Trophoblast cell (in vitro differentiated cells and primary cell): ENCODE measurements around the gene TBPL1.
"Not testable (repeated sequence)": the region's sequence is repeated elsewhere in the genome, so short reads cannot be mapped to it uniquely, and the experiment has no call there.

Experiments used
- DNase-seq, 2 donors: peaks; one replicate each; pipeline ENCODE4 v3.0.0-alpha.2; 2016
- H2AFZ ChIP-seq: 2 replicates; pipeline ENCODE4 v1.6.1; 2013; ENCODE audit warnings: low read length, moderate library complexity, mild to moderate bottlenecking; ENCODE audit not compliant: insufficient read depth, poor library complexity
- H2AK5ac ChIP-seq: 2 replicates; pipeline ENCODE4 v1.6.1; 2013; ENCODE audit warnings: mild to moderate bottlenecking, low read length
- H2BK120ac ChIP-seq: 2 replicates; pipeline ENCODE4 v1.6.1; 2013; ENCODE audit warnings: low read length, mild to moderate bottlenecking, moderate library complexity; ENCODE audit not compliant: insufficient read depth, poor library complexity
- H2BK12ac ChIP-seq: 2 replicates; pipeline ENCODE4 v1.6.1; 2013; ENCODE audit warnings: mild to moderate bottlenecking, low read length, moderate library complexity
- H2BK5ac ChIP-seq: 2 replicates; pipeline ENCODE4 v1.6.1; 2013; ENCODE audit warnings: low read length, low read depth, moderate library complexity, mild to moderate bottlenecking; ENCODE audit not compliant: poor library complexity
- H3K14ac ChIP-seq: 2 replicates; pipeline ENCODE4 v1.6.1; 2013; ENCODE audit warnings: mild to moderate bottlenecking, low read length
- H3K18ac ChIP-seq: 2 replicates; pipeline ENCODE4 v1.6.1; 2013; ENCODE audit warnings: mild to moderate bottlenecking, low read length
- H3K23ac ChIP-seq: 2 replicates; pipeline ENCODE4 v1.6.1; 2013; ENCODE audit warnings: low read length
- H3K27ac ChIP-seq: 2 replicates; pipeline ENCODE4 v1.5.1; 2013; ENCODE audit warnings: low read depth, mild to moderate bottlenecking, inconsistent platforms, low read length, moderate library complexity
- H3K27me3 ChIP-seq: 2 replicates; pipeline ENCODE4 v1.6.1; 2013; ENCODE audit warnings: inconsistent platforms, mild to moderate bottlenecking, low read length, moderate library complexity; ENCODE audit not compliant: insufficient read depth
- H3K36me3 ChIP-seq, 2 experiments: 1 replicate in 1 of 2; 2 replicates in 1 of 2; pipeline ENCODE4 v1.6.1; 2013; ENCODE audit warnings: low read length in 2 of 2, mild to moderate bottlenecking in 2 of 2, moderate library complexity in 1 of 2; ENCODE audit not compliant: insufficient read depth in 2 of 2, control insufficient read depth in 1 of 2
- H3K4ac ChIP-seq: 2 replicates; pipeline ENCODE4 v1.6.1; 2013; ENCODE audit warnings: low read depth, mild to moderate bottlenecking, low read length, moderate library complexity
- H3K4me1 ChIP-seq, 2 experiments: 1 replicate in 1 of 2; 2 replicates in 1 of 2; pipeline ENCODE4 v1.6.1; 2013; ENCODE audit warnings: low read length in 2 of 2, mild to moderate bottlenecking in 2 of 2, moderate library complexity in 1 of 2; ENCODE audit not compliant: insufficient read depth in 2 of 2, control insufficient read depth in 1 of 2
- H3K4me2 ChIP-seq: 2 replicates; pipeline ENCODE4 v1.6.1; 2013; ENCODE audit warnings: inconsistent platforms, mild to moderate bottlenecking, low read length, moderate library complexity
- H3K4me3 ChIP-seq: 2 replicates; pipeline ENCODE4 v1.5.1; 2013; ENCODE audit warnings: mild to moderate bottlenecking, low read depth, low read length, inconsistent platforms
- H3K79me1 ChIP-seq: one replicate; pipeline ENCODE4 v1.6.1; 2013; ENCODE audit warnings: low read length
- H3K79me2 ChIP-seq: 2 replicates; pipeline ENCODE4 v1.6.1; 2013; ENCODE audit warnings: low read length, mild to moderate bottlenecking; ENCODE audit not compliant: control insufficient read depth, insufficient read depth, poor library complexity
- H3K9ac ChIP-seq: 2 replicates; pipeline ENCODE4 v1.6.1; 2013; ENCODE audit warnings: mild to moderate bottlenecking, low read length
- H3K9me3 ChIP-seq: 2 replicates; pipeline ENCODE4 v1.6.1; 2013; ENCODE audit warnings: low read depth, mild to moderate bottlenecking, control low read depth, inconsistent platforms, low read length; ENCODE audit not compliant: insufficient read depth
- H4K12ac ChIP-seq: 2 replicates; pipeline ENCODE4 v1.6.1; 2013; ENCODE audit warnings: low read depth, mild to moderate bottlenecking, low read length, moderate library complexity
- H4K8ac ChIP-seq: 2 replicates; pipeline ENCODE4 v1.6.1; 2013; ENCODE audit warnings: low read depth, mild to moderate bottlenecking, low read length, moderate library complexity
- H4K91ac ChIP-seq: one replicate; pipeline ENCODE4 v1.6.1; 2013; ENCODE audit warnings: low read depth, mild to moderate bottlenecking, low read length, moderate library complexity
- WGBS: extraction: QIAGEN DNeasy Blood & Tissue Kit; methylation state at CpG from one replicate; pipeline ENCODE4 v1.1.7; 2013; ENCODE audit warnings: missing lambda C conversion rate; ENCODE audit not compliant: insufficient read length, insufficient coverage; ENCODE audit errors: extremely low coverage; 5-methylcytosine and 5-hydroxymethylcytosine counted together

Gene TBPL1

DNA sequence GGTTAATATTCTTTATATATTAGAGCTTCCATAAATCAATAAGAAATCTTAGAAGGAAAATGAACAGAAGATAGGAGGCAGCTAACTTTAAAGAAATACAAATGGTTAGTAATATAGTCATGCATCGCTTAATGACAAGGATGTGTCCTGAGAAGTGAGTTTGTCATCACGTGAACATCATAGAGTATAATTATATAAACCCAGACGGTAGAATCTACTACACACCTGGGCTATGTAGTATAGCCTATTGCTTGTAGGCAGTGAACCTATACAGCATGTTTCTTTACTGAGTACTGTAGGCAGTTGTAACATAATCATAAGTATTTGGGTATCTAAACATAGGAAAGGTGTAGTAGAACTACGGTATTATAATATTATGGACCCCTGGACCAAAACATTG is 14.3 kb downstream of the TBPL1 start:
- H3K23ac ChIP-seq = no peak overlapping the region
- no peak overlapping the region for H3K4me3 ChIP-seq
- no peak overlapping the region for H2BK5ac ChIP-seq
- DNase-seq = no peak
- H4K12ac ChIP-seq = no peak overlapping the region
- H3K27ac ChIP-seq = no peak overlapping the region
- H3K79me1 ChIP-seq = no peaks in the 10 kb centered on the region
- no peak overlapping the region for H3K4ac ChIP-seq
- H4K91ac ChIP-seq = no peak overlapping the region
- H2BK120ac ChIP-seq = no peak overlapping the region
- H3K18ac ChIP-seq = no peak overlapping the region
- H3K9ac ChIP-seq = no peak overlapping the region
- H2AK5ac ChIP-seq = no peak overlapping the region
- no peak overlapping the region for H4K8ac ChIP-seq
- no peak overlapping the region for H3K4me2 ChIP-seq
- no peak overlapping the region for H2AFZ ChIP-seq
- no peak overlapping the region for H3K14ac ChIP-seq
- WGBS = no CpG with 5 or more reads among the region's 4 CpGs
- H3K9me3 ChIP-seq = no peaks in the 10 kb centered on the region
- no peaks in the 10 kb centered on the region for H3K27me3 ChIP-seq
- peaks cover 0 to 2% of the 10 kb centered on the region in 2 experiments for H3K4me1 ChIP-seq
- no peak overlapping the region for H2BK12ac ChIP-seq
- H3K79me2 ChIP-seq = no peaks in the 10 kb centered on the region
- H3K36me3 ChIP-seq = no peaks in the 10 kb centered on the region

- not testable (repeated sequence) for H3K23ac ChIP-seq, H3K79me1 ChIP-seq, H2BK120ac ChIP-seq, H4K91ac ChIP-seq, H3K36me3 ChIP-seq, H3K27ac ChIP-seq, H3K27me3 ChIP-seq, H3K4me3 ChIP-seq, H3K79me2 ChIP-seq, H3K14ac ChIP-seq, H3K4me2 ChIP-seq, H3K18ac ChIP-seq, H4K8ac ChIP-seq, H4K12ac ChIP-seq, H3K4ac ChIP-seq, H2AFZ ChIP-seq, H2AK5ac ChIP-seq, H2BK5ac ChIP-seq, H3K9ac ChIP-seq, H3K4me1 ChIP-seq, H3K9me3 ChIP-seq, H2BK12ac ChIP-seq
- DNase-seq = peak; percentile 64 to 76
- WGBS = no CpG with 5 or more reads among the region's 8 CpGs
These were observed 14.8 kb downstream of the TBPL1 start for GRCh38 chr6:133967835-133968234.

DNA sequence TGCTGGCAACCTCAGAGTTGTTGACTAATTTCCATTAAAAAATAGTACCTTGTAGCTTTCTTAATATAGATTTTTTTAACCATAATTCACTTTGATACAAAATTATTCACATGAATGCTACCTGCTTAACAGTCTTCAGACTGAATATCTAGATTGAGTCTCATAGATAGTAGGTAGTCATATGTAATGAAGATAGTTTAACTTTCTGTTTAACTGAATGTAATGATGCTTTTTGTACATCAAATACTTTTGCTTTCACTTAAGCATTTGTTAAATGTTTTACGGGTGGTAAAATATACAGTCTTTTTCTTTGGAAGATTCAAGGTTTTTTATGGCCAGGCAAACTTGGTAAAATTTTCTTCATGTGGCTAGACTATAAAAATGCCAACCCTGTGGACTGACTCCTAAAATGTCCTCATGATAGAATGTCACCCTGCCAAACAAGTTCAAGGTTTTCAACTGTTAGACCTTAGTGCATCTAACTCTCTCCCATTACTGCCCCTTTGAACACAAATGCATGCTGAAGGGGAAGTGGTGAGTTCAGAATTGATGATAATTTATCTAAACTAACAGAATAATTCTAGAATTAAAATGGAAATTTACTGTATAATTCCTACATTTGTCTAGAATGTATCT is 16.4 kb downstream of the TBPL1 start:
- Histone ChIP-seq H3K36me3 (no peaks in the 10 kb centered on the region), H2BK120ac (no peak overlapping the region), H3K4me2 (no peak overlapping the region), H3K79me2 (no peaks in the 10 kb centered on the region), H3K9me3 (no peaks in the 10 kb centered on the region), H3K4me3 (no peak overlapping the region), H3K27me3 (no peaks in the 10 kb centered on the region), H3K18ac (no peak overlapping the region), H3K9ac (no peak overlapping the region), H3K4ac (no peak overlapping the region), H3K14ac (no peak overlapping the region), H3K4me1 (peaks cover 0 to 2% of the 10 kb centered on the region in 2 experiments), H2BK12ac (no peak overlapping the region), H2AK5ac (no peak overlapping the region), H4K91ac (no peak overlapping the region), H4K12ac (no peak overlapping the region), H3K23ac (no peak overlapping the region), H2AFZ (no peak overlapping the region), H2BK5ac (no peak overlapping the region), H3K27ac (no peak overlapping the region), H3K79me1 (no peaks in the 10 kb centered on the region), H4K8ac (no peak overlapping the region)
- no CpG with 5 or more reads among the region's 1 CpG for WGBS
- DNase-seq = no peak

DNA sequence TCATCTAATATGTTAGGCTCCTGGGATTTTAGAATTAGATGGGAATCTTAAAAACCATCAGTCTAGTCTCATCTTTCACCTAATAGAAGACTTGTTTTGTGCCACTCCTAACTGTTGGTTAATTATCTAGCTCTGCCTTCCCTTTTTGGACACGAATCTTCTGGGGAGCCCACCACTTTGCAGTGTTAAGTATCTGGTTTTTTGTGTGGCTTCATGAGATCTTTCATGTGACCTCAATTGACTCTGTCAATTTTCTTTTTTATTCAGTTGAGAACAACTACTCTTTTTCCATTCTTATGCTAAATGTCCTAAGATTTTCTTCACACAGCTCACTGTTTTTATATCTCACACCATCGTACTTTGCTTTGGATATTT is 16.9 kb downstream of the TBPL1 start:
- Histone ChIP-seq H2BK5ac (no peak overlapping the region), H3K79me2 (no peaks in the 10 kb centered on the region), H2BK120ac (no peak overlapping the region), H3K27me3 (no peaks in the 10 kb centered on the region), H4K91ac (no peak overlapping the region), H3K4ac (no peak overlapping the region), H2AK5ac (no peak overlapping the region), H3K4me1 (peaks cover 0 to 2% of the 10 kb centered on the region in 2 experiments), H3K18ac (no peak overlapping the region), H4K12ac (no peak overlapping the region), H2AFZ (no peak overlapping the region), H3K36me3 (no peaks in the 10 kb centered on the region), H3K9ac (no peak overlapping the region), H3K9me3 (no peaks in the 10 kb centered on the region), H3K79me1 (no peaks in the 10 kb centered on the region), H3K23ac (no peak overlapping the region), H4K8ac (no peak overlapping the region), H3K14ac (no peak overlapping the region), H3K4me3 (no peak overlapping the region), H3K27ac (no peak overlapping the region), H3K4me2 (no peak overlapping the region), H2BK12ac (no peak overlapping the region)
- WGBS = no CpG with 5 or more reads among the region's 2 CpGs
- no peak for DNase-seq
